Kidney epithelial cell (primary cell): Measurements from ENCODE around the gene IL36A. TPM values are rescaled to one million over a fixed set of nuclear protein-coding genes. Genes with fewer than 3 reads are reported as not detected.

ENCODE experiments used
- DNase-seq: peaks from one replicate; pipeline ENCODE4 v3.0.0-alpha.2; 2010; ENCODE audit warnings: low read depth
- H3K27me3 ChIP-seq: 2 replicates; pipeline ENCODE4 v1.6.0; 2011; ENCODE audit warnings: low read length; ENCODE audit not compliant: control insufficient read depth, insufficient read depth
- H3K36me3 ChIP-seq: 2 replicates; pipeline ENCODE4 v1.5.1; 2011; ENCODE audit warnings: low read length; ENCODE audit not compliant: control insufficient read depth, insufficient read depth
- H3K4me3 ChIP-seq: 2 replicates; pipeline ENCODE4 v1.5.1; 2011; ENCODE audit warnings: low read depth, mild to moderate bottlenecking, control low read depth, low read length
- CTCF ChIP-seq: IDR thresholded peaks from 2 replicates; pipeline ENCODE4 v1.5.1; 2011; ENCODE audit warnings: mild to moderate bottlenecking, moderate library complexity, low read length, control low read depth, inconsistent platforms; ENCODE audit not compliant: insufficient read depth, poor library complexity, severe bottlenecking
- total RNA-seq: library from RNA; depleted of rRNA; stranded (reverse); fragments of >200 nt; gene quantifications from 2 replicates; pipeline ENCODE4 v1.2.3, GENCODE V29; 2015

IL36A gene
- total RNA-seq, 1 donor from 2014 or later, result not detected

DNA sequence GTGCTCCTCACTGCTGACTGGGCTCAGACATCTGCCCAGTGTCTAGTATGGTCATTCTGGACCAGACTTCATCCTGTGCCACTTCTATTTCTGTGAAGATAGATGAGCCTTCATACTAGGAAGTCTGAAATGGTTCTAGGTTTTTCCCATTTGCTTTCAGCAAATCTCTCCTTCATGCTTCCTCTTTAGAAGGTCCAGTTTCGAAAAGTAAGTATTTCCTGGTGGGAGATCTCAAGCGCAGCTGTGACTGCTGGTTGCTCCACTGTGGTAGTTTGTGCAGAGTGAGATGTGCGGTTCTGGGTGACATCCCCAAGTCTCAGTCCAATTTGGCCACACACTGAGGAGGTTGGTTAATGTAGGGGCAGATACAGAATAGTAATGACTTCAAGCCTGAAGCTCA lies 33.0 kb downstream of the IL36A start:
- Histone ChIP-seq H3K4me3 (no peak overlapping the region), H3K36me3 (no peaks in the 10 kb centered on the region), H3K27me3 (no peaks in the 10 kb centered on the region)
- no peak for TF ChIP-seq CTCF
- DNase-seq, result no peak

- TF ChIP-seq CTCF, result no peak
- no peak for DNase-seq
- Histone ChIP-seq H3K4me3 (no peak overlapping the region), H3K36me3 (no peaks in the 10 kb centered on the region), H3K27me3 (no peaks in the 10 kb centered on the region)
Measured at GRCh38 chr2:113039158-113039557, 33.9 kb downstream of the IL36A start.

GRCh38 chr2:113039719-113040118 lies 34.5 kb downstream of the IL36A start:
- no peak for TF ChIP-seq CTCF
- H3K27me3 ChIP-seq, result no peaks in the 10 kb centered on the region
- H3K36me3 ChIP-seq, result no peaks in the 10 kb centered on the region
- DNase-seq, result no peak
- H3K4me3 ChIP-seq, result no peak overlapping the region

DNA sequence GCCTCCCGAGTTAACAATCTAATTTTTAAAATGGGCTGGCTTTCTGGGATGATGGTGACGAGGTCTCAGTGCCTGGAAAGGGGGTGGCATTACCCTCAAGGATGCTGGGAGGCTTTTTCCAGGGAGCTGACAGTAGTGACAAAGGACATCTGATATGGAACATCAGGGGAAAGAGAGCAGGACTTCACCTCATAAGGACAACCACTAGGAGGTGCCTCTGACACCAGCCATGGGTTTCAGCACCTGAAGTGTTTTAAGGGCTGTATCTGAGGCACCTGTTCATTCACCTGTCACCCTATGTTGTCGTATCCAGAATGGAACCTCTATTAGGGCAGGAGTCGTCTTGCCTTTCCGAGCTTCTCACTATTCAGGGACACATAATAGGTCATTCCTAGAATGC lies 36.6 kb downstream of the IL36A start:
- TF ChIP-seq CTCF, result peak; percentile 19
- no peaks in the 10 kb centered on the region for H3K27me3 ChIP-seq
- H3K36me3 ChIP-seq, result no peaks in the 10 kb centered on the region
- no peak for DNase-seq
- no peak overlapping the region for H3K4me3 ChIP-seq

DNA sequence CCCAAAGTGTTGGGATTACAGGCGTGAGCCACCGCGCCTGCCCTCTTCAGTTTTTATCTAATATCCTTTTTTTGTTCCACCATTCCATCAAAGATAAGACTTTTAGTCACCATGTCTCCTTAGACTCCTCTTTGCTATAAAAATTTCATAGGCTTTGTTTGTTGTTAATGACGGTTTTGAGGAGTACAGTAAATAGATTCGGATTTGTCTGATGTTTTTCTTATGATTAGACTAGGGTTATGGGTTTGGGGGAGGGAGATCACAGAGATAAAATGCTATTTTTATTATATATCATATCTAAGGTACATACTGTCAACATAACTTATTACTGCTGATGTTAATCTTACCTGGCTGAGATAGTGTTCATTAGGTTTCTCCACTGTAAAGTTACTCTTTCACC lies 41.2 kb downstream of the IL36A start:
- no peak for DNase-seq
- no peak overlapping the region for H3K4me3 ChIP-seq
- no peak for TF ChIP-seq CTCF
- no peaks in the 10 kb centered on the region for H3K36me3 ChIP-seq
- H3K27me3 ChIP-seq, result no peaks in the 10 kb centered on the region
